Keratinocyte (primary cell): ENCODE data around the gene PLEKHA1.

ENCODE experiments used
- EZH2 ChIP-seq: IDR thresholded peaks from one replicate; pipeline ENCODE4 v1.6.1; 2012; ENCODE audit warnings: inconsistent platforms, mild to moderate bottlenecking, low read length, moderate library complexity
- TF ChIP-seq, protein P1 (sequence below), 3 experiments: IDR thresholded peaks in 1 of 3; conservative IDR thresholded peaks in 1 of 3; optimal IDR thresholded peaks in 1 of 3; 2 replicates in 2 of 3; 3 replicates in 1 of 3; pipeline versions ENCODE3 to v1.5.1; 2011; ENCODE audit warnings: low read length in 3 of 3, mild to moderate bottlenecking in 3 of 3, moderate library complexity in 2 of 3, control low read depth in 1 of 3, inconsistent platforms in 1 of 3; ENCODE audit not compliant: insufficient read depth in 2 of 3; ENCODE audit errors: extremely low read depth in 1 of 3

DNA sequence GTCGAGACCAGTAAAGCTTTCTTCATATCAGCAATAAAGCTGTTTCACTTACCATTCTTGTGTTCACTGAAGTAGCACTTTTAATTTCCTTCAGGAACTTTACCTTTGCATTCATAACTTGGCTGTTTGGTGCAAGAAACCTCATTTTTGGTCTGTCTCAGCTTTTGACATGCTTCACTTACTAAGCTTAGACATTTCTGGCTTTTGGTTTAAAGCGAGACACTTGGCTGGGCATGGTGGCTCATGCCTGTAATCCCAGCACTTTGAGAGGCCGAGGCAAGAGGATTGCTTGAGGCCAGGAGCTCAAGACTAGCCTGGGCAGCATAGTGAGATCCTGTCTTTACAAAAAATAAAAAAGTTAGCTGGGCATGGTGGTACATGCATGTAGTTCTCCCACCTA is 15.8 kb downstream of the PLEKHA1 start:
- TF ChIP-seq, protein P1, sequence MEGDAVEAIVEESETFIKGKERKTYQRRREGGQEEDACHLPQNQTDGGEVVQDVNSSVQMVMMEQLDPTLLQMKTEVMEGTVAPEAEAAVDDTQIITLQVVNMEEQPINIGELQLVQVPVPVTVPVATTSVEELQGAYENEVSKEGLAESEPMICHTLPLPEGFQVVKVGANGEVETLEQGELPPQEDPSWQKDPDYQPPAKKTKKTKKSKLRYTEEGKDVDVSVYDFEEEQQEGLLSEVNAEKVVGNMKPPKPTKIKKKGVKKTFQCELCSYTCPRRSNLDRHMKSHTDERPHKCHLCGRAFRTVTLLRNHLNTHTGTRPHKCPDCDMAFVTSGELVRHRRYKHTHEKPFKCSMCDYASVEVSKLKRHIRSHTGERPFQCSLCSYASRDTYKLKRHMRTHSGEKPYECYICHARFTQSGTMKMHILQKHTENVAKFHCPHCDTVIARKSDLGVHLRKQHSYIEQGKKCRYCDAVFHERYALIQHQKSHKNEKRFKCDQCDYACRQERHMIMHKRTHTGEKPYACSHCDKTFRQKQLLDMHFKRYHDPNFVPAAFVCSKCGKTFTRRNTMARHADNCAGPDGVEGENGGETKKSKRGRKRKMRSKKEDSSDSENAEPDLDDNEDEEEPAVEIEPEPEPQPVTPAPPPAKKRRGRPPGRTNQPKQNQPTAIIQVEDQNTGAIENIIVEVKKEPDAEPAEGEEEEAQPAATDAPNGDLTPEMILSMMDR (optimal IDR thresholded peaks at IDR 0.05 in 1 of 3, IDR thresholded peaks at IDR 0.05 in 1 of 3, conservative IDR thresholded peaks at IDR 0.05 in 1 of 3; ENCODE audit: extremely low read depth in 1 of 3, insufficient read depth in 2 of 3, low read length in 3 of 3): no peak
- TF ChIP-seq EZH2: no peak
